CD4-positive, alpha-beta T cell treated with Interleukin-17A for 1 hour (primary cell): ENCODE data around the gene IVNS1ABP.
"Not testable (repeated sequence)": the region's sequence is repeated elsewhere in the genome, so short reads cannot be mapped to it uniquely, and the experiment has no call there.

Experiments used
- DNase-seq: peaks from one replicate; pipeline ENCODE4 v3.0.0-alpha.2; 2020

The IVNS1ABP gene

DNA sequence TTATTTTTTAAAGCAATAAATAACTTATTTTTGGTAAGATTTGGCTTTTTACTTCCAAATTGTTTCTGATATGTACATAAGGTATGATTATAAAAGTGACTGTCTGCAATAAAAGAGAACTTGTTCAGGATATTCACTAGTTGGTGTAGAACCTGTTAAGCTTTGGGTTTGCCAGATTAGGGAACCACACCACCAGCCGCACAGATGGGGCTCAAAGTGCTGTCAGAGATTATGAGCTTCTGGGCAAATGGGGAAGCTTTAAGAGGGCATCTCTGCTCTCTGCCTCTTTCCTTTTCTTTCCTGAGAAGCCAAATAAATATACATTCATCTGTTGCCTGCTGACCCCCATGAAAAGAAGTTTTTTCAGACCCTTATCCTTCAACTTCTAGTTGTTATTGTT lies 25.4 kb downstream of the IVNS1ABP start:
- DNase-seq = no peak

DNA sequence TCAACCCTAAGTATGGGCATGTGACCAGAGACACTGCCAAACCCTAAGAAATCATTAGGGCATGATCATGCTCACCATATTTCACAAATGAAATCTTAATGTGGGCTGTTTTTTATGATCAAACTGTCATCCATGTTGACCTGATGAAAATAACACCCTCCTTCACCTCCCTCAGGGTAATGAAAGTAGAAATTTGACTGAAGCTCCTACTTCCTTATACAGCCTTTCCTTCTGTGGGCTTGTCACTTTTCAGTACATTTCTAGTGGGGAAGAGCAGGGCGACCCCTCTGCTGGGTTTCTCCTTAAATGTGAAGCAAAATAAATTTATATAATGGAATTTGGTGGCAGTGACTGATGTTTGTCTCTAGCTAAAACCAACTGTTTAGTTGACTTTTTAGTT lies 25.9 kb downstream of the IVNS1ABP start:
- no peak for DNase-seq

DNA sequence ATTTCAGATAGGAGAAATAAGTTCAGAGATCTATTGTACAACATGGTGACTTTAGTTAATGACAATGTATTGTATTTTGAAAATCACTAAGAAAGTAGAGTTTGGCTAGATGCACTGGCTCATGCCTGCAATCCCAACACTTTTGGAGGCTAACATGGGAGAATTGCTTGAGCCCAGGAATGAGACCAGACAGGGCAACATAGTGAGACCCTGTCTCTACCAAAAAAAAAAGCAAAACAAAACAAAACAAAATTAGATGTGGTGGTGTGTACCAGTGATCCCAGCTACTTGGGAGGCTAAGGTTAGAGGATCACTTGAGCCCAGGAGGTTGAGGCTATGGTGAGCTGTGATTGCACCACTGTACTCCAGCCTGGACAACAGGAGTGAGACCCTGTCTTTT lies 27.2 kb downstream of the IVNS1ABP start:
- DNase-seq = no peak

DNA sequence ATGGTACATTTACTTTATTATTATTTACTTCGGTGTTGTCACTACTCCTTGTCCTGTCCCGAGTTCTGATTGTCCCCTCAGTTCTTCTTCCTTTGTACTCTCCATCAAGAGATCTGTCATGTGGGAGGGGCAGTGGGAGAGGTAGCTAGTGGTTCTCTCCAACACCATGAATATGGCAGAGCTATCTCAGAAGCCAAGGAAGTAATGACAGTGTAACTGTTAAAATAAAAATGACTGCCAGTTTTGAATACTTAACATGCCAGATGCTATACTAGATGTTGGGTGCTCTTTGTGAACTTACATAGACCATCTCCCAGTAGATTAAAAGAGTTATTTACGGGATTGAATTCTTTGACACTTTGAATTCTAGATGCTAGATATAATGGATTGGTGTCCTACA lies 28.6 kb downstream of the IVNS1ABP start:
- DNase-seq = no peak

DNA sequence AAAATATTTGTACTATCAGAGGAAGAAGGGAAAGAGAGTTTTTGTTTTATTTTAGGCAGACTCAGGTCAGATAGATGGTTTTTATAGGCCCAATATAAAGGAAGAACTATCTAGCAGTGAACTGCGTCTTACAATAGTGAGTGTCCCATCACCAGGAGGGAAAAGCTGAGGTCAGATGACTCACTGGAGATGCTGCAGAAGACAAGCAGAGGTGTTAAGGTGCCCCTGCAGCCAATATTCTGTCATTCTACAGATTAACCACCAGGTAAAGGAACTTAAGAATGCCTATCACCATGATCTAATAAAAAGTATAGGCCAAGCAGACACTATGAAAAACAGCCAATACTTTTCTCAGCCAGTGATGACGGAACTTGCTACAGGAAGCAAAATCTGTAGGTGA lies 29.6 kb downstream of the IVNS1ABP start:
- no peak for DNase-seq

DNA sequence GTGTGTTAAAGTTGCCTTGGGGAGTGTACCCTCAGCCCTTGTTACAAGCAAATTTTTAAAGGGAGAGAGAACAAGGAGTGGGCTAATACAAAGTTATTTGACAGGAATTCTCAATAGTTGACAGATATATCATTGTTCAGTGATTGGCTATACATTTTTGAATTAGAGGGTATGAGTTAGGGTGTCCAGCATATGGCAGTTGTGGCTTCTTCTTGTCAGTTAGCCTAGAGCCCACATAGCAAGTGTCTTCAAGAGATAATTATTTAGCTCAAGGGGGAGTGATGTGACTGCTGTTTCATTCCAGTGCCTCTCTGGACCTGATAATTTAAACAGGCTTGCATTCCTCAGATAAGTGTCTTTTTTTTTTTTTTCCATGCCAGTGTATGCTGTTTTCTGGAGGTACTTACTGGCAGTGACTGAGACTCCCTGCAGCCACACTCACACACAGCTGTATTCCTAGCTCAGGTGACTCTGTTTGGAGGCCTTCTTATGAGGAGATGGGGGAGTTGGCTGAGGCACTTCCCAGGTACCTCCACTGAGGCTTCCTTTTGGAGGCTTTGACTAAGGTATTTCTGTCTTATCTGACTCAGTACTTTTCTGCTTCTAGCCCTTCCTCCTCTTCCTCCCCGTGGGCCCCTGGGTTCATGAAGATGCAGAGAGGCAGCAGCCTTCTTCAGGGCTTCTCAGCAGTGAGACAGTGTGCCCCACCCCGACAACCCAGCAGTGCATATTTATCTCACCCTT lies 32.3 kb downstream of the IVNS1ABP start:
- no peak for DNase-seq

DNA sequence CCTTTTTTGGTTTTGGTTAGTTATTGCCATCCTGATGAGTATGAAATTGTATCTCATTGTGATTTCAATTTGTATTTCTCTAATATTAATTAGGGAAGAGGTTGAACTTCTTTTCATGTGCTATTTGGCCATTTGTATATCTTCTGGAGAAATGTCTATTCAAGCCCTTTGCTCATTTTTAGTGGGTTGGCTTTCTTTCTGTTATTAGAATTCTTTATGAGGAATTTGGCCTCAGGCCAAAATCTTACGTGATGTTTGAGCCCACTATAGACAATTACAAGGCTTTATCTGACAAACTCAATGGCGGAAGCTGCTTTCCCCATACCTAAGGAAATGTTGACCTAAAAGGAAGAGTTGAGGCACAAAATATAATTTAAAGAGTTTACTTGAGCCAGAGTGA lies 32.9 kb downstream of the IVNS1ABP start:
- no peak for DNase-seq

DNA sequence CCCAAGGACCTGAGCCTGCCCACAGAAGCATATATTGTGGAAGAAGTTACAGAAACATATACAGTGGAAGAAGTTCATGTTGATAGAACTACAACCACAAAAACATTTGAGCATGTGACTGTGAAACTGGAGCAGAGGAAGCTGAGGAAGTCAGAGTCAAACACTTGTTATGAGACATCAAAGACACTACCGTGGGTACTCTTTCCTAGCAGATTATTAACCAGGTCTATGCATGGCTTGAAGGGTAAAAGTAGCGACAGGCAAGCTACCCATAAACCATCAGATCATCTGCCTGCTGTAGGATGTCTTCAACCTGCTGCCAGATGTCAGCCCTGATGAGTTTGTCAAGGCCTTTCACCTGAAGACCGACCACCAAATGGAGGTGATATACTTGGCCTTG lies 35.8 kb downstream of the IVNS1ABP start:
- peak; percentile 63 for DNase-seq

DNA sequence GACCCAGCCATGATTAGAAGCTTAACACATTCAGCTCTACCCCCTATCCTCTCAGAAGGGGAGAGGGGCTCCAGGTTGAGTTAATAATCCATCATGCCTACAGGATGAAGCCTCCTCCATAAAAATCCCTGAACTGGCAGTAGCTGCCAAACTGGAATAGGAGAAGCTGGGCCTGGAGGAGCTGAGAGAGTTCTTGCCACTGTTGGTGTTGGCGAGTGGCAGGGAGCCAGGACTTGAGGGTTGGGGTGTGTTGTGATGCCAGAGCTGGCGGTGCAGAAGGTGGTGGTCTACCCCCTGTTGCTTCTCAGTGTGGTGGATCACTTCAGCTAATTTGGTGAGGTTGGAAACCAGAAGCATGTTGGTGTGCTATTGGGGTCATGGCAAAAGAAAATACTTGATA lies 36.5 kb downstream of the IVNS1ABP start:
- no peak for DNase-seq

DNA sequence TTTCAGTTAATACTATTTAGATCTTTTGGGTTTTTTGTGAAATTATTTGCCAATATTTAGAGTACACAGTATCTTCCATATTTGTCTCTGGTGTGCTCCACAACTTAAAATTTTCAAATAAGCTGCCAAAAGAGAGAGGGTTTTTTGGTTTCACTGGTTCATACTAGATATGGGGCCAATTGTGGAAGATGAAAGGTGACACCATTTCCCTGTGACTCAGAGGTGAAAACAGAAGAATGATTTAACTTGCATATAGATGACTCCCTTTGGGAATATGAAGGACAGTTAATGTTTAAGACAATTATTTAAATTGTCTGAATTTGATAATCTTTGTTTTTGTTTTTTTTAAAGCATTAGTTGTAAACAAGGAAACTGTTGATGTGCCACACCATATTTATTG lies 37.5 kb downstream of the IVNS1ABP start:
- DNase-seq = no peak

DNA sequence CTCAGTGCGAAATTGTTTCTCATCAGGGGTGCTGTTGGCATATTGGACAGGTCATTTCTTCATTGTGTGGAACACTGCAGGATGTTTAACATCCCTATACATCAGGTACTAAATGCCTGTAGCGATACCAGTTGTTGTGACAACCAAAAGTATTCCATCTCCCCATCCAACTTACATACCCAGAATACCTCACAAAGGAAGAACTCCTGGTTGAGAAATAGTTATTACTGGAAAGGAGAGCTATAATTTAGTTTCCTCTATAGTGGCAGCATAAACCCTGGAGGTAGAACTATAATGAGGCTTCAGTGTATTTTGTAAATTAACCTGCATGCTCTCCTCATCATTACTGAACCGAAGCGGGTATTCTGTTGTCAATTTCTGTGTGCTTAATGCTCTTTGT lies 45.1 kb downstream of the IVNS1ABP start:
- no peak for DNase-seq

DNA sequence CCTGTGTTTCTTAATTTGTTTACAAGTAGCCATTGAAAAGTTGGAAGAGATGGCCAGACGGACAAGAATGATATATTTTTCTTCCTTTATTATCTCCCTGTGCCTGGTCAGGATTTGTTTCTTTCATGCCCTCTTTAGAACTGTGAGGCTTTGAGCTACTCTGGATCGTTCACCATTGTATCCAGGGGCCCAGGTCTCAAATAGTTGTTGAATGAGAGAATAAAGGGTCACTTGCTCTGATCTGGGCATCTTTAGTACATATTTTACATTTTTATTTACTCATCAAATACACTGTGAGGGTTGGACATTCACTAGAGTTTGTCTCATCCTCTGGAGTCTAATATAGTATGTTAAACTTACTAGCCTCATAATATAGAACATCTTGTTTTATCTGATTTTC lies 48.7 kb downstream of the IVNS1ABP start:
- no peak for DNase-seq

DNA sequence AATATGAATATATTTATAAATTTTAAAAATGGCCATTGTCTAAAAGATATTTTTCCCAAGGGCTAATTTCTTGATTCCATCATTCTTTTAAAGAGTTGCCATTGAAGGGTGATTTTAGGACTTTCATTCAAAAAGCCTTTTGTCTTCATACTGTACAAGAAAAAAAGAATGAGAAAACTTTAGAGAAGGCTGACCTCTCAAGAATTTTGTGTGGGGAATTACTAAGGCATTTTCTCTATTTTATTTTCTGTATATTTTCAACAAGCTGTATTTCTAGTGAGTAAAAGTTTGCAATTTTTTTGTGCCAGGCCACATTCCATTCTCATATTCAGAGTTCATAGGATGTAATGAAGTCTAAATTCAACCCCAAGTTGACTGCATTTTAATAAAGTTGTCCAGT lies 49.3 kb downstream of the IVNS1ABP start:
- no peak for DNase-seq

DNA sequence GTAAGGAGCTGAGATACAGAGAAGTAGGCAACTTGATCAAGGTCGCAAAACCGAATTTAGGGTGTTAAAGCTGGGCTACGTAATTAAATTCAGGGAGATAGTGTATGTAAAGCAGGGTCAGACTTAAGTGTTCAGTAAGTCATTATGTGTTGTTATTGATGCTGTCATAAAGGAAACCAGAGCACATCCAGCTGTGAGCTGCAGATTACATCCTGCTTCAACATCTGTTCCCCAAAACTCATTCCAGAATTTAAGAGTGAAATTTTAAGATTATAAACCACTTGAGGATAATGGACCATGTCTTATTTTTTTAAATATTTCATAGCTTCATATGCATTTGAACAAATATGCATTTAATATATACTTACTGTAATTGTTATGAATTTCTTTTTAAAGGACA lies 49.7 kb downstream of the IVNS1ABP start:
- DNase-seq = no peak

DNA sequence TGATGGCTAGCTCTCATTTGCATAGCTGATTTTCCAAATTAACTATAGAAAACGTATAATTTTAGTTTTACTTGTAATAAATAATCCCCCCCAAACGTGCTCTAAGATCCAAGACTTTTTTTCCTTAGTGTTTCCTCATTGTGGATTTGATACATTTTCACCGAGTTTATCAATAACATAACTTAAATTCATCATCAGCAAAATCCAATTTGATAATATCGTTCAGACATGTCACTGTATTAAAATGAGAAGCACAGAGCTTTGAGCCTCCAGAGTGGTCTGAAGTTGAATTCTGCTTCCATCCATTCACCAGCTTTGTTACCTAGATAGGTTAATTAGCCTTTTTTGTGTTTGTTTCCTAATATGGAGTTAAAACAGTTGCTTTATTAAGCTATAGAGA lies 51.7 kb downstream of the IVNS1ABP start:
- no peak for DNase-seq

DNA sequence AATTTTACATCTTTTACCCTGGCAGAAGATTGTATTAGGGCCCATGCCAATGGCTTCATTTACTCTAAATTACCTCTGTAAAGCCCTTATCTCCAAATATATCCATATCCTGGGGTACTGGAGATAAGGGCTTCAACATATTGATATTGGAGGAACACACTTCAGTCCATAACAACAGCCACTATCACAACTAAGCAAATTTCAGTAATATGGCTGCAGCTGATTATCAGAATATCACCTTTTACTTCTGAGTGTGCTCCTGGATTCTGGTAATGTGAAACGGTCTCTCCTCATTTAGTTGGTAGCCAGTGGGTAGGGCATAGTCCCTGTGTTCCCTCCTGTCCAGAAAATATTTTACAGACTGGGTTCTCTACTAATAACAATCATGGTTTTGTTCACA lies 53.3 kb downstream of the IVNS1ABP start:
- DNase-seq = no peak

DNA sequence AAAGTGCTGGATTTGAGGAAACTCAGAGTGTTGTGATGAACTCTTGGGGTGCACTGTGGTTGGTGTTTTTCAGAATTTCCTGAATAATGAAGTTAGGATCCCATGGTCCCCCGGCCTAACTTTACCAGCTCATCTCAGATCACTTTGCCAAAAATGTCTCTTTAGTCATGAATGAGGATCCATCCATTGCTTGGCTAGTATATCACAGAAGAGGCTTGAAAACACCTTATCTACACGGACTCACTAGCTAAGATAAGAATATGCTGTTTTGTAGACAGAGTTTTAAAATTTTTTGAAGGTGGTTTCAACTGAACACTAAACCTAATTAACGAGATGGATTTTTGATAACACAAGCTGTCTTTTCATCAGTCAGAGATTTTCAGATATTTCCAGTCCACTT lies 53.8 kb downstream of the IVNS1ABP start:
- DNase-seq = no peak

DNA sequence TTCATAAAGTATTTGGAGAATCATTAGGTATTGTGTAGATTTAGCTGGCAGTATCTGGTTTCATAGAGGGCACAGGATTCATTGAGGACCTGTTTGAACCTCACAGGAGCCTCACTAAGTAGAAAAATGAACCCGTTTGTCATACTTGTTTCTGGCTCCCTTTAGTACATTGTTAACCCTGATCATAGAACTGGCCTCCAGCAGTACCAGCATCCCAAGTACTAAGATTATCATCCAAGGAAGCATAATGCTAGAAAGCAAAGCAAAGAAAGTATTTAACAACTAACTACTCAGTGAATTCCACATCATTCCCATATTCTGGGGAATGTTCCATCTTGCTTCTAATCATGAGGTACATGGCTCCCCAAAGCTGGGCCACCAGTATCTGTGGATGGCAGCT lies 54.9 kb downstream of the IVNS1ABP start:
- no peak for DNase-seq

DNA sequence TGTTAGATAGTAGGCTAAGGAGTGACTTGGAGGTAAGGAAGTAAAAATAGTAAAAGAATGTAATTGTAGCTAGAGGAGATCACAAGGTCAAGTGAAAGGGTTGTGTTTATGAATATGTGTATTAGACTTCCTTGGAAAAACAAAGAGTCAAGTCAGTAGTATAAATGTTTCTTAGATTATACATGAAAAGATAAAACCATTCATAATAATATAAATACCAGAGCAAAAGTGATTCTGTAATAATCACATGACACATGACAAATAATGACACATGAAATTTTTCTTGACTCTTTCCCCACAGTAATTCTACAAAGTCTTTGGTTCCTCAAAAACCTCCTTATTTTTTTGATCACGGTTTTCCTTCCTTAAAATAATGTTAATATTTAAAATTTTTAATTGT lies 56.4 kb downstream of the IVNS1ABP start:
- DNase-seq = no peak

DNA sequence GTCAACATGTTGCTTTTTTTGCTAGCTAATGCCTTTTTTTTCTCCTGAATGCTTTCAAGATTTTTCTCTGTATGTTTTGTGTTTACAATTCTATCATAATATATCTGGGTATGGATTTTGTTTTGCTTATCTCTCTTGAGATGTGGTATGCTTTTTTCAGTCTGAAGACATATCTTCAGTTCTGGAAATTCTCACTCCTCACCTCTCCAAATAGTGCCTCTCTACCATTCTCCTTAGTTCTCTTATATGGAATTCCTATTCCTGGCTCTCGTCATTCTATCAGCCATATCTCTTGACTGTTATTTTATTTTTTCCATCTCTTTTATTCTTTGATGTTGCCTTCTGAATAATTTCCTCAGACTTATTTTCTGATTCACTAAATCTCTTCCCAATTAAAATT lies 58.4 kb downstream of the IVNS1ABP start:
- no peak for DNase-seq

DNA sequence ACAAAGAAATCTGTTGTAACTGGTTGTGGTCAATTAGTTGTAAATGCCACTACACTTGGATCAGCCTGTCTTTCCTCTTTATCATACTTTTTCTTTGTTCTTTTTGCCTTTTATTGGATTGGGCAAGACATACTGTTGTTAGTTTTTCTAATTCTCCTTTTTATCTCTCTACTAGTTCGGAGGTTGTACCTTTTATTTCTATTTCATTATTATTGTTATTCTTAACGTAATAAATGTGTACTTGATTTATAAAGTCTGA lies 59.2 kb downstream of the IVNS1ABP start:
- no peak for DNase-seq

DNA sequence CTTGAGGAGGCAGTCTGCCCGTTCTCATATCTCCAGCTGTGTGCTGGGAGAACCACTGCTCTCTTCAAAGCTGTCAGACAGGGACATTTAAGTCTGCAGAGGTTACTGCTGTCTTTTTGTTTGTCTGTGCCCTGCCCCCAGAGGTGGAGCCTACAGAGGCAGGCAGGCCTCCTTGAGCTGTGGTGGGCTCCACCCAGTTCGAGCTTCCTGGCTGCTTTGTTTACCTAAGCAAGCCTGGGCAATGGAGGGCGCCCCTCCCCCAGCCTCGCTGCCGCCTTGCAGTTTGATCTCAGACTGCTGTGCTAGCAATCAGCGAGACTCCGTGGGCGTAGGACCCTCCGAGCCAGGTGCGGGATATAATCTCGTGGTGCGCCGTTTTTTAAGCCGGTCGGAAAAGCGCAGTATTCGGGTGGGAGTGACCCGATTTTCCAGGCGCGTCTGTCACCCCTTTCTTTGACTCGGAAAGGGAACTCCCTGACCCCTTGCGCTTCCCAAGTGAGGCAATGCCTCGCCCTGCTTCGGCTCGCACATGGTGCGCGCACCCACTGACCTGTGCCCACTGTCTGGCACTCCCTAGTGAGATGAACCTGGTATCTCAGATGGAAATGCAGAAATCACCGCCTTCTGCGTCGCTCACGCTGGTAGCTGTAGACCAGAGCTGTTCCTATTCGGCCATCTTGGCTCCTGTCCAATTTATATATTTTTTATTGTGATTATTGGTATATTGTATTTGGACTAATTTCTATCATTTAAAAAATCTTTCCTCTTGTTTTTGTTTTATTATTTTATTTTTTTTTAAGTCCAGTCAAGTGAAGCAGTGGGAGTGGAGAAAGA lies 59.7 kb downstream of the IVNS1ABP start:
- DNase-seq = not testable (repeated sequence)

DNA sequence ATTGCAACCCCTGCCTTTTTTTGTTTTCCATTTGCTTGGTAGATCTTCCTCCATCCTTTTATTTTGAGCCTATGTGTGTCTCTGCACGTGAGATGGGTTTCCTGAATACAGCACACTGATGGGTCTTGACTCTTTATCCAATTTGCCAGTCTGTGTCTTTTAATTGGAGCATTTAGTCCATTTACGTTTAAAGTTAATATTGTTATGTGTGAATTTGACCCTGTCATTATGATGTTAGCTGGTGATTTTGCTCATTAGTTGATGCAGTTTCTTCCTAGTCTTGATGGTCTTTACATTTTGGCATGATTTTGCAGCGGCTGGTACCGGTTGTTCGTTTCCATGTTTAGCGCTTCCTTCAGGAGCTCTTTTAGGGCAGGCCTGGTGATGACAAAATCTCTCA lies 61.4 kb downstream of the IVNS1ABP start:
- DNase-seq = not testable (repeated sequence)

DNA sequence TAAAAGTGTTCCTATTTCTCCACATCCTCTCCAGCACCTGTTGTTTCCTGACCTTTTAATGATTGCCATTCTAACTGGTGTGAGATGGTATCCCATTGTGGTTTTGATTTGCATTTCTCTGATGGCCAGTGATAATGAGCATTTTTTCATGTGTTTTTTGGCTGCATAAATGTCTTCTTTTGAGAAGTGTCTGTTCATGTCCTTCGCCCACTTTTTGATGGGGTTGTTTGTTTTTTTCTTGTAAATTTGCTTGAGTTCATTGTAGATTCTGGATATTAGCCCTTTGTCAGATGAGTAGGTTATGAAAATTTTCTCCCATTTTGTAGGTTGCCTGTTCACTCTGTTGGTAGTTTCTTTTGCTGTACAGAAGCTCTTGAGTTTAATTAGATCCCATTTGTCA lies 64.6 kb downstream of the IVNS1ABP start:
- DNase-seq = not testable (repeated sequence)

DNA sequence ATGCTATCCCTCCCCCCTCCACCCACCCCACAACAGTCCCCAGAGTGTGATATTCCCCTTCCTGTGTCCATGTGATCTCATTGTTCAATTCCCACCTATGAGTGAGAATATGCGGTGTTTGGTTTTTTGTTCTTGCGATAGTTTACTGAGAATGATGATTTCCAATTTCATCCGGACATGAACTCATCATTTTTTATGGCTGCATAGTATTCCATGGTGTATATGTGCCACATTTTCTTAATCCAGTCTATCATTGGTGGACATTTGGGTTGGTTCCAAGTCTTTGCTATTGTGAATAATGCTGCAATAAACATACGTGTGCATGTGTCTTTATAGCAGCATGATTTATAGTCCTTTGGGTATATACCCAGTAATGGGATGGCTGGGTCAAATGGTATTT lies 65.1 kb downstream of the IVNS1ABP start:
- not testable (repeated sequence) for DNase-seq
